Uterus (tissue), 4 donors: Measurements from ENCODE around the gene TMEM141. TPM values are rescaled to one million over a fixed set of nuclear protein-coding genes. Genes with fewer than 3 reads are reported as not detected.

Experiments used
- DNase-seq, 2 donors: peaks; one replicate each; pipeline ENCODE4 v3.0.0-alpha.2; 2019 to 2020
- H3K27ac ChIP-seq, 2 donors: fragments of 200-600 bp; sonication (generic); 1 replicate in 1 of 2; 2 replicates in 1 of 2; pipeline ENCODE4 v1.5.1; 2016 to 2018
- H3K27me3 ChIP-seq, 2 donors: fragments of 200-600 bp; sonication (generic); one replicate each; pipeline ENCODE4 v1.5.1; 2018 to 2019; ENCODE audit warnings: control low read depth in 1 of 2
- H3K36me3 ChIP-seq, 2 donors: fragments of 200-600 bp; sonication (generic); one replicate each; pipeline ENCODE4 v1.5.1; 2019; ENCODE audit warnings: control low read depth in 1 of 2
- H3K4me1 ChIP-seq, 2 donors: fragments of 200-600 bp; sonication (generic); one replicate each; pipeline ENCODE4 v1.5.1; 2018 to 2019; ENCODE audit warnings: control low read depth in 1 of 2
- H3K4me3 ChIP-seq, 2 donors: fragments of 200-600 bp; sonication (generic); 1 replicate in 1 of 2; 2 replicates in 1 of 2; pipeline ENCODE4 v1.5.1; 2018 to 2019; ENCODE audit warnings: mild to moderate bottlenecking in 1 of 2
- H3K9me3 ChIP-seq, 2 donors: fragments of 200-600 bp; sonication (generic); one replicate each; pipeline ENCODE4 v1.5.1; 2019; ENCODE audit warnings: control low read depth in 1 of 2
- CTCF ChIP-seq, 4 experiments: fragments of 200-600 bp in 2 of 4; fragments of 450-650 bp in 2 of 4; sonication (generic) in 2 of 4; IDR thresholded peaks; one replicate each; pipeline ENCODE4 v1.5.1; 2016 to 2019; ENCODE audit warnings: antibody characterized with exemption in 4 of 4, mild to moderate bottlenecking in 2 of 4, moderate library complexity in 1 of 4
- POLR2A ChIP-seq, 2 donors: fragments of 450-650 bp; IDR thresholded peaks; one replicate each; pipeline ENCODE4 v1.6.1; 2016; ENCODE audit warnings: antibody characterized with exemption in 2 of 2, mild to moderate bottlenecking in 1 of 2, moderate library complexity in 1 of 2
- intact Hi-C: fragments of 100-400 bp; cut with DNase I; formaldehyde crosslinking; loops from one replicate; pipeline ENCODE4 v1.15.1; 2023; ENCODE audit warnings: low total_unique reads
- total RNA-seq, 4 donors: library from RNA; depleted of rRNA in 3 of 4; stranded (reverse); fragments of >200 nt in 3 of 4; gene quantifications; one replicate each; pipeline versions ENCODE4 v1.1.0 to v1.2.4, GENCODE V29; 2014 to 2023
- donor health status: DM: yes; HTN: yes; CAD: no.

Gene TMEM141
- total RNA-seq, 4 donors from 2014 or later: 3.5 to 48.9 (median 32.0) TPM

DNA sequence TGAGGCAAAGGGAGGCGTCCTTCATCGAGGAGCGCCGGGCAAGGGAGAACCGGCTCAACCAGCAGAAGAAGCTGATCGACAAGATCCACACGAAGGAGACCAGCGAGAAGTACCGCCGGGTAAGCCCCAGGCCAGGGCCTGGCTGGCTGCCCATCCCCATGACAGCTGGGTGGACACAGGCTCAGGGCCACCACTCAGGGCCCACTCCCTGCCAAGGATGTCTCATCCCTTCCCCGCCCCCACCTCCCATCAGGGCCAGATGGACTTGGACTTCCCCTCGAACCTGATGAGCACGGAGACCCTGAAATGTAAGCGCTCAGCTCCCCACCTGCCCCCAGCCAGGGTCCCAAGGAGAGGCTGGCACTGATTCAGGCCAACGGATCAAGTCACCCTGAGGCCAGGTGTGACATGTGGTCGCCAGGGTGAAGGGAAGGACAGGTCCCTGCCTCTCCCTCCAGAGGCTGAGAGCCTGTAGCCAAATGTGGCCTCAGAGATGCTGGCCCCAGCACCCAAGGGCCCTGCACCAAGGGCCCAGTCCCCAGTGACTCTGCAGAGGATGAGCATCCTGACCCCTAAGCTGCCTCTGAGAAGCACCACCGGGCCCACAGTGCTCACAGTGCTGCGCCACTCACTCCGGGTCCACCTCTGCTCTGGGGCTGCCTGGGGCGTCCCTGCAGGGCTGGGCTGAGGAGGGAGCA is 13.5 kb downstream of the TMEM141 start:
- Histone ChIP-seq H3K27me3 (peaks cover 8 to 23% of the 10 kb centered on the region in 2 donors), H3K9me3 (no peaks in the 10 kb centered on the region), H3K4me1 (peaks cover 0 to 23% of the 10 kb centered on the region in 2 donors), H3K36me3 (no peaks in the 10 kb centered on the region), H3K27ac (no peak overlapping the region), H3K4me3 (no peak overlapping the region)
- TF ChIP-seq POLR2A (IDR thresholded peaks at IDR 0.05): no peak
- no peak for TF ChIP-seq CTCF (IDR thresholded peaks at IDR 0.05)
- no peak for DNase-seq
- intact Hi-C loops: no loop called here

- no peak for TF ChIP-seq CTCF (IDR thresholded peaks at IDR 0.05)
- TF ChIP-seq POLR2A (IDR thresholded peaks at IDR 0.05): no peak
- intact Hi-C loops: no loop called here
- Histone ChIP-seq H3K36me3 (no peaks in the 10 kb centered on the region), H3K4me3 (no peak overlapping the region), H3K27ac (no peak overlapping the region), H3K27me3 (peaks cover 2 to 19% of the 10 kb centered on the region in 2 donors), H3K9me3 (no peaks in the 10 kb centered on the region), H3K4me1 (peaks cover 0 to 22% of the 10 kb centered on the region in 2 donors)
- no peak for DNase-seq
Measured at GRCh38 chr9:136805207-136805740, 14.1 kb downstream of the TMEM141 start.

DNA sequence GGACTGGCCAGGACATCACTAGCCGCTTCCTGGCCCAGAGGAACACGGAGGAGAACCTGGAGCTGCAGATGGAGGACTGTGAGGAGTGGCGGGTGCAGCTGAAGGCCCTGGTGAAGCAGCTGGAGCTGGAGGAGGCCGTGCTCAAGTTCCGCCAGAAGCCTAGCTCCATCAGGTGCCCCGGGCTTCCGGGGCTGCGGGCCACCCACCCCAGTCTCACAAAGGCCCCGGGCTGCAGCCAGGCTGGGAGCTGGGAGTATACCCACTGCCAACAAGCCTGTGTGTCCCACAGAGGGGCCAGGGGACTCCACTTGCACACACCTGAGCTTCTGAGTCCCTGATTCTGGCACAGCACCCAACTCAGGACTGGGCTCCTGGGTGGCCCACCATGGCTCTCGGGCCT is 14.9 kb downstream of the TMEM141 start:
- peaks cover 0 to 15% of the 10 kb centered on the region in 2 donors for H3K4me1 ChIP-seq
- H3K36me3 ChIP-seq: no peaks in the 10 kb centered on the region
- no peak for TF ChIP-seq CTCF (IDR thresholded peaks at IDR 0.05)
- TF ChIP-seq POLR2A (IDR thresholded peaks at IDR 0.05): no peak
- H3K9me3 ChIP-seq: no peaks in the 10 kb centered on the region
- no peak overlapping the region for H3K4me3 ChIP-seq
- DNase-seq: no peak
- peaks cover 0 to 11% of the 10 kb centered on the region in 2 donors for H3K27me3 ChIP-seq
- H3K27ac ChIP-seq: no peak overlapping the region
- intact Hi-C loops: no loop called here

DNA sequence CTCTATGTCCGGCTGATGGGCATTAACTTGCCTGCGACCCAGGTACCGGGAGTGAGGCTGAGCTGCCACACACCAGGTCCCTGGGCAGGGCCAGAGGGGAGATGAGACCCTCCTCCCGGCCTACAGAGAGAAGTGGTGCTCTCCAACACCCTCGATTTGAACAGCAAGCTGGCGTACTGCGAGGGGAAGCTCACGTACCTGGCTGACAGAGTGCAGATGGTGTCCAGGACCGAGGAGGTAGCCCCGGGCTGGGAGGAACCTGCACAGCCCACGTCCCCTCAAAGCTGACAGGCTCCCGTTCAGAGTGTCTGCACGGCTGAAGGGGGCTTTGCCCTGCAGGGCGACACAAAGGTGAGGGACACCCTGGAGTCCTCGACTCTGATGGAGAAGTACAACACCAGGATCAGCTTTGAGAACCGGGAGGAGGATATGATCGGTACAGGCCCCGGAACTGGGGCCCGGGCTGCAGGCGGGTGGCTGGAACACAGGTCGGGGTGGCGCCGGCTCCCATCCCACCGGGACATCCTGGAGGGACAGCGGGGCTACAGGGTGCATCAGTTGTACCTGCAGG is 15.6 kb downstream of the TMEM141 start:
- Histone ChIP-seq H3K4me3 (peak overlapping the region; percentile 81 to 94), H3K27ac (peak overlapping the region; percentile 85 to 89), H3K27me3 (peaks cover 0 to 5% of the 10 kb centered on the region in 2 donors), H3K4me1 (peaks cover 0 to 15% of the 10 kb centered on the region in 2 donors), H3K36me3 (no peaks in the 10 kb centered on the region), H3K9me3 (no peaks in the 10 kb centered on the region)
- DNase-seq: no peak
- TF ChIP-seq POLR2A (IDR thresholded peaks at IDR 0.05): no peak
- no peak for TF ChIP-seq CTCF (IDR thresholded peaks at IDR 0.05)
- intact Hi-C loops: no loop called here
